ENCODE measurements around the gene CKLF. TPM values are rescaled to one million over a fixed set of nuclear protein-coding genes. Genes with fewer than 3 reads are reported as not detected.

Gene CKLF
- total and polyA plus RNA-seq, 2 donors (not counting 1 experiment from before 2014, with no cell fraction given): 30.4 to 53.6 TPM

DNA sequence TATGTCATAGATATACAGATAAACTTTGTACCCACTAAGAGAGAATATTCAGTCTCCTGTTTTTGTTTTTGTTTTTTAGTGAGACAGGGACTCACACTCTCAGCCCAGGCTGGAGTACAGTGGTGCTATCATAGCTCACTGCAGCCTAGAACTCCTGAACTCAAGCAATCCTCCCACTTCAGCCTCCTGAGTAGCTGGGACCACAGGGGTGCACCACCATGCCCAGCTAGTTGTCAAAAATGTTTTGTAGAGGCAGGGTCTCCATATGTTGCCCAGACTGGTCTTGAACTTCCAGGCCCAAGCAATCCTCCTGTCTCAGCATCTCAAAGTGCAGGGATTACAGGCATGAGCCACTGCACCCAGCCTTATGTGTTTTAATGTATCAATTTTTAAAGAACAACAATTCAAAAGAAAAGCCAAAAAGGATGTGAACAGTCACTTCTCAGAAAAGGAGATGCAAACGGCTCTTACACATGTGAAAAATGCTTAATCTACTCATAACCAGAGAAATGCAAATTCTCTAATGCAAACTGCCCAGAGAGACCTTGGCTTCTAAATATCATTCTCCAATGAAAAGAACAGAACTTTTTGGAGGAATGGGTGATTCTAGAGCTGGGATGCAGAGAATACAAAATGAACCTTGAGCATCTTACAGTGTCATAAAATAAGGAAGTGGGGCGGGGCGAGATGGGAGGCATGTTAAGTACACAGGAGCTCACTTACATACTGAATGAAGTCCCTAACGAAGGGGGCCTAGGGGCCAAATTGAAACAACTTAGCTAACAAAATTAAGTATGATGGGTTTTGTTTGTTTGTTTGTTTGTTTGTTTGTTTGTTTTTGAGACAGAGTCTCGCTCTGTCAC lies 44.8 kb downstream of the CKLF start:
- H3K4me3 ChIP-seq (ENCODE audit: control extremely low read depth in 1 of 5, extremely low read depth in 1 of 5, insufficient read depth in 1 of 5, low read depth in 2 of 5, low read length in 4 of 5): no peak overlapping the region
- POLR2A ChIA-PET: no interaction called here
- CTCF ChIA-PET: interaction anchor here (1.2 kb wide), 1 partner anchor 115 kb away, joined by 3 read pairs; no protein-coding TSS in a partner anchor
- H3K36me3 ChIP-seq (replicated peaks in 1 of 2; ENCODE audit: control extremely low read depth in 1 of 2, control insufficient read depth in 1 of 2, extremely low read depth in 1 of 2, insufficient read depth in 2 of 2, low read length in 1 of 2): no peaks in the 10 kb centered on the region
- Mint-ChIP-seq H3K4me3 (no peak overlapping the region), H3K27ac (no peak overlapping the region), H3K27me3 (peaks cover 25% of the 10 kb centered on the region), H3K4me1 (peaks cover 8% of the 10 kb centered on the region), H3K9me3 (ENCODE audit: insufficient read depth) (peaks cover 6% of the 10 kb centered on the region)
- peaks cover 0 to 17% (median 11%) of the 10 kb centered on the region in 4 experiments for H3K27me3 ChIP-seq (replicated peaks in 1 of 4; ENCODE audit: control extremely low read depth in 1 of 4, control insufficient read depth in 3 of 4, insufficient read depth in 4 of 4, low read length in 3 of 4)
- ATAC-seq (ENCODE audit: low read depth): no peak
- no peak overlapping the region for H3K4me2 ChIP-seq (replicated peaks; ENCODE audit: low read depth, low read length, poor library complexity, severe bottlenecking)
- H2AFZ ChIP-seq (ENCODE audit: insufficient read depth, low read depth, low read length, poor library complexity, severe bottlenecking): no peak overlapping the region
- peaks cover 2 to 28% (median 21%) of the 10 kb centered on the region in 3 donors for H3K9me3 ChIP-seq (ENCODE audit: control extremely low read depth in 1 of 3, control insufficient read depth in 2 of 3, insufficient read depth in 1 of 3, low read length in 2 of 3)
- no peak for TF ChIP-seq EZH2 (IDR thresholded peaks at IDR 0.05; ENCODE audit: borderline replicate concordance, insufficient read depth, low read depth, low read length, poor library complexity, severe bottlenecking)
- TF ChIP-seq, protein P1, sequence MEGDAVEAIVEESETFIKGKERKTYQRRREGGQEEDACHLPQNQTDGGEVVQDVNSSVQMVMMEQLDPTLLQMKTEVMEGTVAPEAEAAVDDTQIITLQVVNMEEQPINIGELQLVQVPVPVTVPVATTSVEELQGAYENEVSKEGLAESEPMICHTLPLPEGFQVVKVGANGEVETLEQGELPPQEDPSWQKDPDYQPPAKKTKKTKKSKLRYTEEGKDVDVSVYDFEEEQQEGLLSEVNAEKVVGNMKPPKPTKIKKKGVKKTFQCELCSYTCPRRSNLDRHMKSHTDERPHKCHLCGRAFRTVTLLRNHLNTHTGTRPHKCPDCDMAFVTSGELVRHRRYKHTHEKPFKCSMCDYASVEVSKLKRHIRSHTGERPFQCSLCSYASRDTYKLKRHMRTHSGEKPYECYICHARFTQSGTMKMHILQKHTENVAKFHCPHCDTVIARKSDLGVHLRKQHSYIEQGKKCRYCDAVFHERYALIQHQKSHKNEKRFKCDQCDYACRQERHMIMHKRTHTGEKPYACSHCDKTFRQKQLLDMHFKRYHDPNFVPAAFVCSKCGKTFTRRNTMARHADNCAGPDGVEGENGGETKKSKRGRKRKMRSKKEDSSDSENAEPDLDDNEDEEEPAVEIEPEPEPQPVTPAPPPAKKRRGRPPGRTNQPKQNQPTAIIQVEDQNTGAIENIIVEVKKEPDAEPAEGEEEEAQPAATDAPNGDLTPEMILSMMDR (IDR thresholded peaks at IDR 0.05): no peak
- no peak overlapping the region for H3K27ac ChIP-seq (ENCODE audit: low read length in 2 of 2)
- H3K4me1 ChIP-seq (ENCODE audit: control insufficient read depth in 2 of 2, insufficient read depth in 2 of 2, low read length in 2 of 2): peaks cover 8 to 9% of the 10 kb centered on the region in 2 donors
- intact Hi-C loops (cut with micrococcal nuclease): no loop called here
- no peak overlapping the region for H3K9ac ChIP-seq (ENCODE audit: low read length)
- DNase-seq: no peak
- no peaks in the 10 kb centered on the region for H4K20me1 ChIP-seq (ENCODE audit: control insufficient read depth, insufficient read depth, low read length, poor library complexity, severe bottlenecking)
- H3K79me2 ChIP-seq (ENCODE audit: control insufficient read depth, insufficient read depth, low read length): no peaks in the 10 kb centered on the region
- 44% methylated on average over 3 of the region's 5 CpGs for WGBS (ENCODE audit: insufficient coverage)

DNA sequence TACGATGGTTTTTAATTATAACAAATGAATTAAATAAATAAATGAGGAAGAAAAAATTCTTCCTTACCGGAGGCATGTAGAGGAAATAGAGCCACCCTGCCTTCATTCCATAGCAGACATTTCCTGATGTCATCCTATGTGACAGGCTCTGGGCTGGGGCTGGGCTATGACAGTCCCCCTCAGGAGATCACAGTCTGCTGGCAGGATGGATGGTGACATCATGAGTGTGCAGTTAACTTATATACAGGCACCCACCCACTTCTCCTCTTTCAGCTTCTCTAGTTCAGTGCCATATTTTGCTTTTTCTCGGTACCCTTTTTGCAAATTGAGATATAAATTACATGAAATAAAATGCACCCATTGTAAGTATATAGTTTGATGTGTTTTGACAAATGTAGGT lies 45.7 kb downstream of the CKLF start:
- Histone ChIP-seq H3K79me2 (ENCODE audit: control insufficient read depth, insufficient read depth, low read length) (no peaks in the 10 kb centered on the region), H3K4me2 (replicated peaks; ENCODE audit: low read depth, low read length, poor library complexity, severe bottlenecking) (no peak overlapping the region), H3K4me1 (ENCODE audit: control insufficient read depth in 2 of 2, insufficient read depth in 2 of 2, low read length in 2 of 2) (peaks cover 8 to 9% of the 10 kb centered on the region in 2 donors), H3K4me3 (ENCODE audit: control extremely low read depth in 1 of 5, extremely low read depth in 1 of 5, insufficient read depth in 1 of 5, low read depth in 2 of 5, low read length in 4 of 5) (no peak overlapping the region), H3K9me3 (ENCODE audit: control extremely low read depth in 1 of 3, control insufficient read depth in 2 of 3, insufficient read depth in 1 of 3, low read length in 2 of 3) (peaks cover 2 to 25% (median 21%) of the 10 kb centered on the region in 3 donors), H3K36me3 (replicated peaks in 1 of 2; ENCODE audit: control extremely low read depth in 1 of 2, control insufficient read depth in 1 of 2, extremely low read depth in 1 of 2, insufficient read depth in 2 of 2, low read length in 1 of 2) (no peaks in the 10 kb centered on the region), H3K9ac (ENCODE audit: low read length) (no peak overlapping the region), H4K20me1 (ENCODE audit: control insufficient read depth, insufficient read depth, low read length, poor library complexity, severe bottlenecking) (no peaks in the 10 kb centered on the region), H2AFZ (ENCODE audit: insufficient read depth, low read depth, low read length, poor library complexity, severe bottlenecking) (no peak overlapping the region), H3K27ac (ENCODE audit: low read length in 2 of 2) (no peak overlapping the region), H3K27me3 (replicated peaks in 1 of 4; ENCODE audit: control extremely low read depth in 1 of 4, control insufficient read depth in 3 of 4, insufficient read depth in 4 of 4, low read length in 3 of 4) (peaks cover 0 to 19% (median 11%) of the 10 kb centered on the region in 4 experiments)
- POLR2A ChIA-PET: no interaction called here
- Mint-ChIP-seq H3K9me3 (ENCODE audit: insufficient read depth) (peaks cover 6% of the 10 kb centered on the region), H3K27me3 (peaks cover 29% of the 10 kb centered on the region), H3K4me1 (peaks cover 12% of the 10 kb centered on the region), H3K4me3 (no peak overlapping the region), H3K27ac (no peak overlapping the region)
- DNase-seq (no peak), ATAC-seq (ENCODE audit: low read depth) (no peak)
- CTCF ChIA-PET: interaction anchor here (1.4 kb wide), 1 partner anchor 9 kb away, joined by 6 read pairs; no protein-coding TSS in a partner anchor
- WGBS (ENCODE audit: insufficient coverage): no CpG with 5 or more reads among the region's 3 CpGs
- TF ChIP-seq, protein P1 (IDR thresholded peaks at IDR 0.05): no peak
- no peak for TF ChIP-seq EZH2 (IDR thresholded peaks at IDR 0.05; ENCODE audit: borderline replicate concordance, insufficient read depth, low read depth, low read length, poor library complexity, severe bottlenecking)
- intact Hi-C loops (cut with micrococcal nuclease): no loop called here
